ENCODE results near the gene CLDN7.

- TF ChIP-seq CTCF (IDR thresholded peaks at IDR 0.05) (peak in 2 of 6 experiments; percentile 17 to 45), POLR2A (IDR thresholded peaks at IDR 0.05) (peak; percentile 64 to 86)
Measured at GRCh38 chr17:7234083-7234951, 28.0 kb downstream of the CLDN7 start, which contains the start of gene DVL2.

All from thyroid gland (tissue), 4 donors.